CD8-positive, alpha-beta memory T cell (primary cell): Measurements from ENCODE around the gene ZNF483. TPM values are rescaled to one million over a fixed set of nuclear protein-coding genes. Genes with fewer than 3 reads are reported as not detected.

Experiments used
- CTCF ChIA-PET: fragments of 350-600 bp; sonication (Branson Sonifier 250); formaldehyde crosslinking; loops from one replicate; lab custom pipeline; 2021; ENCODE audit warnings: antibody characterized with exemption; lab: Charles Lee
- POLR2A ChIA-PET: fragments of 350-600 bp; sonication (Branson Sonifier 250); formaldehyde crosslinking; loops from one replicate; lab custom pipeline; 2021; ENCODE audit warnings: antibody characterized with exemption; lab: Charles Lee
- DNase-seq, 5 donors: peaks; one replicate each; pipeline versions ENCODE4 v3.0.0 to v3.0.0-alpha.2; 2020 to 2022; ENCODE audit warnings: mixed read lengths in 1 of 5
- H3K27ac ChIP-seq: one replicate; pipeline ENCODE4 v1.7.0; 2013; ENCODE audit warnings: low read depth, mild to moderate bottlenecking, low read length, moderate library complexity
- H3K27me3 ChIP-seq: 2 replicates; pipeline ENCODE4 v1.7.0; 2013; ENCODE audit warnings: low read length, mild to moderate bottlenecking; ENCODE audit not compliant: insufficient read depth, poor library complexity, severe bottlenecking
- H3K36me3 ChIP-seq: 2 replicates; pipeline ENCODE4 v1.7.0; 2013; ENCODE audit warnings: mild to moderate bottlenecking, low read length, moderate library complexity; ENCODE audit not compliant: insufficient read depth
- H3K4me1 ChIP-seq: 2 replicates; pipeline ENCODE4 v1.7.0; 2013; ENCODE audit warnings: mild to moderate bottlenecking, low read length, moderate library complexity; ENCODE audit not compliant: insufficient read depth
- H3K4me3 ChIP-seq: 2 replicates; pipeline ENCODE4 v1.7.0; 2013; ENCODE audit warnings: mild to moderate bottlenecking, low read length
- H3K9me3 ChIP-seq: 2 replicates; pipeline ENCODE4 v1.7.0; 2013; ENCODE audit warnings: mild to moderate bottlenecking, low read length
- H3K27ac Mint-ChIP-seq, 8 donors: one replicate each; pipeline ENCODE4 v1.8.0; 2020 to 2021; ENCODE audit warnings: mixed read lengths in 8 of 8, mild to moderate bottlenecking in 6 of 8, inconsistent platforms in 3 of 8, moderate library complexity in 3 of 8
- H3K27me3 Mint-ChIP-seq, 2 donors: one replicate each; pipeline ENCODE4 v1.8.0; 2020 to 2021; ENCODE audit warnings: mixed read lengths in 2 of 2, mild to moderate bottlenecking in 1 of 2, moderate library complexity in 1 of 2
- H3K36me3 Mint-ChIP-seq, 3 donors: one replicate each; pipeline ENCODE4 v1.8.0; 2020 to 2021; ENCODE audit warnings: mixed read lengths in 3 of 3, inconsistent platforms in 1 of 3, mild to moderate bottlenecking in 1 of 3
- H3K4me1 Mint-ChIP-seq, 3 donors: one replicate each; pipeline ENCODE4 v1.8.0; 2020 to 2021; ENCODE audit warnings: mixed read lengths in 3 of 3, inconsistent platforms in 1 of 3, mild to moderate bottlenecking in 1 of 3
- H3K4me3 Mint-ChIP-seq, 7 donors: one replicate each; pipeline ENCODE4 v1.8.0; 2020 to 2021; ENCODE audit warnings: mixed read lengths in 7 of 7, mild to moderate bottlenecking in 6 of 7, moderate library complexity in 4 of 7, inconsistent platforms in 2 of 7
- H3K9me3 Mint-ChIP-seq, 5 donors: one replicate each; pipeline ENCODE4 v1.8.0; 2020 to 2022; ENCODE audit warnings: mixed read lengths in 5 of 5, mild to moderate bottlenecking in 3 of 5, moderate library complexity in 2 of 5, inconsistent platforms in 1 of 5
- polyA plus RNA-seq: library from polyadenylated mRNA; unstranded; fragments of 300-500 nt; fragmentation: Illumina TruSeq; gene quantifications from one replicate; pipeline ENCODE4 v1.2.3, GENCODE V29; 2021
- total RNA-seq, 2 experiments: library from RNA; stranded (reverse); gene quantifications; one replicate each; pipeline ENCODE4 v1.2.3, GENCODE V29; 2021

ZNF483 gene
- total RNA-seq (1 to 10 TPM; 2.7 to 2.8 TPM), polyA plus RNA-seq (5.4 TPM)

DNA sequence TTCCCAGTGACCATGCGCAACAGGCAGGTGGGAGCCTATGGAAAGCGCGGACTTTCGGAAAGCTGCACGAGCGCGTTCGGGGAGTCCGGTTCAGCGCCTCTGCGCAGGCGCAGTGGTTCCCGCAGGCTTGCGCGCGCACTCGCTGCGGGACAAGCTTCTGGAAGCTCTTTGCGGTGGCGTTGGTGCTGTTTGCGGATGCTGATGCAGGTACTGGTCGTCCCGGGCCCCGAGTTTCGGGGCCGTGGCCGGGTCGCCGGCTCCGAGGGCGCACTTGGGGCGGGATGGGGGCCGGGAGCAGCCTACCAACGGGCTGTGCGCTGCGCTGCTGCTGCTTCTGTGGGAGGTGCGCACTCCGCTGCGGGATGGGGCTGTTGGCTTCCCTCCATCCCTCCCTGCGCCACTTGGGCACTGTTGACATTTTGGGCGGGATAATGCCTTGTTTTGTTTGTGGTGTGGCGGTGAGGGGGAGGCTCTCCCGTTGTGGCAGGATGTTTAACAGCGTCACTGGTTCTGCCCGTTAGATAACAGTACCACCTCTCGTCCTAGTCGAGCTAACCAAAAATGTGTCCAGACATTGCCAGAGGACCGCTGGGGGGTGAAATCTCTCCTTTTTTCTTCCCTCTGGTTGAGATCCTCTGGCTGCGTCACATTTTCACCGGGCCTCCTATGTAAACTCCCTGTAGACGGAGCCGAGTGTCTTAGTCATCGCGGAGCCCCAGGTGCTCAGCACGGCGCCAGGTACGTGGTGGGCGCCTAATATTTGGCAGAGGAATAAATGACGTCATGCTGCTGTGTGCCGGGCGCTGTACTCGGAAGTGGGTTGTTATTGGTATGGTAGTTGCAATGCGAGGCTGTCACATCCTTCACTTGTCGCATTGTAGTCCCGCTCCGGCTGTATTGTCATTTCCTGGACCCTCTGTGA lies at the start of gene ZNF483:
ZNF483 (plus strand) TSS at position 124 of the 922 bp plus-strand sequence. CDS start 2,217 bp downstream, outside the sequence.
- CTCF ChIA-PET = interaction anchor here (1.4 kb wide), 1 partner anchor 43 kb away, joined by 4 read pairs; no protein-coding TSS in a partner anchor
- H3K4me3 ChIP-seq = peak within 1 kb of the TSS; percentile 93
- H3K27ac ChIP-seq = peak within 1 kb of the TSS; percentile 83

GRCh38 chr9:111475195-111475594 lies 49.8 kb upstream of the ZNF483 start:
- no peak overlapping the region for H3K27ac ChIP-seq
- H3K9me3 Mint-ChIP-seq = no peaks in the 10 kb centered on the region
- H3K4me1 ChIP-seq = no peaks in the 10 kb centered on the region
- ChIA-PET CTCF (no interaction called here), POLR2A (no interaction called here)
- no peaks in the 10 kb centered on the region for H3K27me3 Mint-ChIP-seq
- peak overlapping the region in 1 of 7 donors; percentile 43 for H3K4me3 Mint-ChIP-seq
- H3K36me3 ChIP-seq = no peaks in the 10 kb centered on the region
- H3K4me3 ChIP-seq = no peak overlapping the region
- peaks cover 0 to 7% (median 3%) of the 10 kb centered on the region in 3 donors for H3K36me3 Mint-ChIP-seq
- H3K27me3 ChIP-seq = no peaks in the 10 kb centered on the region
- H3K9me3 ChIP-seq = no peaks in the 10 kb centered on the region
- no peak for DNase-seq
- no peak overlapping the region for H3K27ac Mint-ChIP-seq
- peaks cover 53 to 73% (median 64%) of the 10 kb centered on the region in 3 donors for H3K4me1 Mint-ChIP-seq

More for the DNA sequence above, at the start of gene ZNF483:
- Mint-ChIP-seq H3K4me1 (peaks cover 18 to 31% (median 30%) of the 10 kb centered on the region in 3 donors), H3K4me3 (peak within 1 kb of the TSS; percentile 93 to 98 (median 97)), H3K27ac (peak within 1 kb of the TSS; percentile 84 to 99 (median 98)), H3K36me3 (peaks cover 5 to 21% (median 12%) of the 10 kb centered on the region in 3 donors), H3K27me3 (peaks cover 2 to 5% of the 10 kb centered on the region in 2 donors), H3K9me3 (no peaks in the 10 kb centered on the region)
- POLR2A ChIA-PET = interaction anchor here (0.6 to 3.6 kb wide), 3 partner anchors 20 to 651 kb away, joined by 3 to 18 read pairs (median 3); partner anchors contain the start of gene ECPAS
- no peaks in the 10 kb centered on the region for H3K36me3 ChIP-seq
- DNase-seq = peak; percentile 47 to 87 (median 72)
- H3K27me3 ChIP-seq = no peaks in the 10 kb centered on the region
- H3K4me1 ChIP-seq = peaks cover 9% of the 10 kb centered on the region
- no peaks in the 10 kb centered on the region for H3K9me3 ChIP-seq

DNA sequence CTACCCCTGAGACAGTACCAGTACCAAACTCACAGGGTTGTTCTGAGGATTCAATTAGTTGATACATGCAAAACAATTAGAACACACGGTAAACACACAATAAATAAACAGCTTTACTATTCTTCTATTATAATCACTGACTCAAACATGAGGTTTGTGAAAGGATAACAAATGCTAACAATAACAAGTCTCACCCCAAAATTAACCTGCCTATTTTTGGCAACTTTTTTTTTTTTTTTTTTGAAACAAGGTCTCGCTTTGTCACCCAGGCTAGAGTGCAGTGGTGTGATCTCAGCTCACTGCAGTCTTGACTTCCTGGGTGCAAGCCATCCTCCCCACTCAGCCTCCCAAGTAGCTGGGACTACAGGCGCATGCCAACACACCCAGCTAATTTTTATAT lies 47.3 kb upstream of the ZNF483 start:
- ChIA-PET POLR2A (interaction anchor here (0.7 kb wide), 2 partner anchors 62 to 147 kb away, joined by 6 to 7 read pairs; no protein-coding TSS in a partner anchor), CTCF (no interaction called here)
- H3K9me3 Mint-ChIP-seq = no peaks in the 10 kb centered on the region
- DNase-seq = no peak
- peaks cover 55 to 76% (median 68%) of the 10 kb centered on the region in 3 donors for H3K4me1 Mint-ChIP-seq
- no peaks in the 10 kb centered on the region for H3K27me3 Mint-ChIP-seq
- Histone ChIP-seq H3K9me3 (no peaks in the 10 kb centered on the region), H3K4me3 (no peak overlapping the region), H3K4me1 (peaks cover 6% of the 10 kb centered on the region), H3K27ac (no peak overlapping the region), H3K27me3 (no peaks in the 10 kb centered on the region), H3K36me3 (no peaks in the 10 kb centered on the region)
- H3K4me3 Mint-ChIP-seq = peak overlapping the region in 1 of 7 donors; percentile 7
- peaks cover 0 to 5% (median 2%) of the 10 kb centered on the region in 3 donors for H3K36me3 Mint-ChIP-seq
- no peak overlapping the region for H3K27ac Mint-ChIP-seq

DNA sequence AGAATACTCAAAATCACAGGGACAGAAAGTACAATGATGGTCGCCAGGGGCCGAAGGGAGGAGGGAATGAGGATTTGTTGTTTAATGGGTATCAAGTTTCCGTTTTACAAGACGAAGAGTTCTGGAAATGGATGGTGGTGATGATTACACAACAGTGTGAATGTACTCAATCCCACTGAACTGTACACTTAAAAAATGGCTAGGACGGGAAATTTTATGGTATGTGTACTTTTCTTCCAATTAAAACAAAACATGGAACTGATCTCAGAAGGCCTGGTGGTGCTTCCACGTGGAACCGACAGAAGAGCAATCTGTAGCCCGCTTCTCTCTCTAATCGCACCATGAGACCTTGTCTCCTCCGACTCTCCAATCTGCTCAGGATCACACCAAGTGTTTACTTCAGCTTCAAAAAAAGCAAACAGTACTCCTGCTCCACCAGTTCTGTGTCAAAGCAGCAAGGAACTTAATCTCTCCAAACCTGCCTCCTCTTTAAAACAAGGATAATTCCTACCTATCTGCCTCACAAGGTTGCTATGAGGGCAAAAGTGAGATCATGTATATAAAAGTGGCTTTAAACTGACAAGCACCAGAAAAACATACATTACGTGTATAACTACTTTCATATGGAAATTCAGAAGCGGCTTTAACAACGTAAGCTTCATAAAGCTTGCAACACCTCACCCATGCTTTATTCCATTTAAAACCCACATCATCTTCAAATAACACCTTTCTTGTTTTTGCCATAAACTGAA lies 42.9 kb upstream of the ZNF483 start:
- H3K9me3 Mint-ChIP-seq = no peaks in the 10 kb centered on the region
- peak in 1 of 5 donors; percentile 7 for DNase-seq
- ChIA-PET POLR2A (interaction anchor here (1.0 to 2.4 kb wide), 4 partner anchors 43 to 850 kb away, joined by 3 to 18 read pairs (median 4); partner anchors contain the start of gene ZNF483), CTCF (interaction anchor here (1.6 kb wide), 1 partner anchor 43 kb away, joined by 4 read pairs; the partner anchor contains the start of gene ZNF483)
- H3K27me3 ChIP-seq = no peaks in the 10 kb centered on the region
- H3K4me3 ChIP-seq = peak overlapping the region; percentile 84
- H3K36me3 Mint-ChIP-seq = peaks cover 0 to 11% (median 1%) of the 10 kb centered on the region in 3 donors
- H3K27me3 Mint-ChIP-seq = peaks cover 0 to 2% of the 10 kb centered on the region in 2 donors
- H3K9me3 ChIP-seq = no peaks in the 10 kb centered on the region
- peaks cover 38 to 57% (median 49%) of the 10 kb centered on the region in 3 donors for H3K4me1 Mint-ChIP-seq
- H3K27ac Mint-ChIP-seq = peak overlapping the region; percentile 51 to 94 (median 88)
- H3K4me1 ChIP-seq = peaks cover 13% of the 10 kb centered on the region
- H3K27ac ChIP-seq = peak overlapping the region; percentile 49
- peak overlapping the region; percentile 83 to 95 (median 88) for H3K4me3 Mint-ChIP-seq
- H3K36me3 ChIP-seq = no peaks in the 10 kb centered on the region

DNA sequence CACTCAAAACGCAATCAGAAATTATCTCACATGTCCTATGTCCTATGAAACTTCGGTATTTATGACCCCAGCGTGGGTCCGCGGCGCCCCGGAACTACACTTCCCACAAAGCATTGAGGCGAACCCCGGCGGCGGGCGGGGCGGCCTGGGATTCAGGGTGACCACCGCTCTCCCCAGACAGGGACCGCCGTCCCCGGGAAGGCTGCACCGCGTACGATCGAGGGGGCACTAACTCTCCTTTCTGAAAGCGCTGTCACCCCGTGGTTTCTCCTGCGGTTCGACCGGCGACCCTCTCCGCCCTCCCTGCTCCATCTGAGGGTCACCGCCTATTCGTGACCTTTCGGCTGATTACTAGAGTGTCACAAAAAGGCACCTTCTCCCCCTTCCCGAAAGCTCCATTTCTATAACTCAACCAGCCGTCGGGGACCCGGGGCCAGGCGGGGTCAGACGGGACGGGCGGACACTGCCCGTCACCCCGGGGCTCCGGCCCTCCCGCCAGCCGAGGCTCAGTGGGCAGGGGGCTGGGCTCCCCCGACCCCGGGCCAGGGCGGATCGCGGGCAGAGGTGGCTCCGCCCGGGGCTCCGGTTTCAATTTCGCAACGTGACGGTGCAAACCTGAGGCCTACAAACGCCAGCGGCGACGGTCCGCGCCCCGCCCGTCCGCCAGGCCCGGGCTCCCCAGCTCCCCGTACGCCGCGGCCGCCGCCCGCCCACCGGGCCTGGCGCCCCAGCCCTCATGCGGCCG lies 42.1 kb upstream of the ZNF483 start:
- ChIA-PET POLR2A (interaction anchor here (1.0 to 2.4 kb wide), 5 partner anchors 42 to 850 kb away, joined by 3 to 18 read pairs (median 4); partner anchors contain the start of genes DNAJC25 and ZNF483), CTCF (interaction anchor here (1.6 kb wide), 1 partner anchor 42 kb away, joined by 4 read pairs; the partner anchor contains the start of gene ZNF483)
- DNase-seq = peak; percentile 44 to 74 (median 52)
- Histone ChIP-seq H3K36me3 (no peaks in the 10 kb centered on the region), H3K9me3 (no peaks in the 10 kb centered on the region), H3K27ac (peak overlapping the region; percentile 86), H3K4me1 (peaks cover 13% of the 10 kb centered on the region), H3K4me3 (peak overlapping the region; percentile 84), H3K27me3 (no peaks in the 10 kb centered on the region)
- H3K27ac Mint-ChIP-seq = peak overlapping the region; percentile 51 to 94 (median 88)
- peak overlapping the region; percentile 83 to 95 (median 88) for H3K4me3 Mint-ChIP-seq
- no peaks in the 10 kb centered on the region for H3K9me3 Mint-ChIP-seq
- peaks cover 0 to 11% (median 0%) of the 10 kb centered on the region in 3 donors for H3K36me3 Mint-ChIP-seq
- peaks cover 2 to 4% of the 10 kb centered on the region in 2 donors for H3K27me3 Mint-ChIP-seq
- peaks cover 31 to 49% (median 41%) of the 10 kb centered on the region in 3 donors for H3K4me1 Mint-ChIP-seq

- H3K4me3 Mint-ChIP-seq = peak overlapping the region in 4 of 7 donors; percentile 37 to 91 (median 66)
- ChIA-PET CTCF (no interaction called here), POLR2A (interaction anchor here (1.0 to 2.4 kb wide), 4 partner anchors 42 to 849 kb away, joined by 3 to 18 read pairs (median 4); partner anchors contain the start of genes DNAJC25 and ZNF483)
- Histone ChIP-seq H3K4me1 (peaks cover 13% of the 10 kb centered on the region), H3K4me3 (no peak overlapping the region), H3K36me3 (no peaks in the 10 kb centered on the region), H3K27ac (no peak overlapping the region), H3K27me3 (no peaks in the 10 kb centered on the region), H3K9me3 (no peaks in the 10 kb centered on the region)
- no peaks in the 10 kb centered on the region for H3K9me3 Mint-ChIP-seq
- no peak overlapping the region for H3K27ac Mint-ChIP-seq
- H3K4me1 Mint-ChIP-seq = peaks cover 31 to 47% (median 41%) of the 10 kb centered on the region in 3 donors
- peak in 4 of 5 donors; percentile 32 to 70 (median 48) for DNase-seq
- peaks cover 0 to 11% (median 0%) of the 10 kb centered on the region in 3 donors for H3K36me3 Mint-ChIP-seq
- H3K27me3 Mint-ChIP-seq = peaks cover 2 to 4% of the 10 kb centered on the region in 2 donors
Observed at GRCh38 chr9:111483439-111483857, 41.5 kb upstream of the ZNF483 start.
